ENCODE results near the gene SPATS2.
A peak's percentile ranks its signal among the peaks of the same experiment; 100 is the strongest.

SPATS2 gene

GRCh38 chr12:49335955-49336644 is 31.2 kb upstream of the SPATS2 start:
- no peak for DNase-seq (ENCODE audit: low read depth in 2 of 2)

- peak; percentile 72 to 73 for DNase-seq (ENCODE audit: low read depth in 2 of 2)
These were observed 30.3 kb upstream of the SPATS2 start, which contains the start of gene C1QL4 for GRCh38 chr12:49336645-49337584. Gene C1QL4, minus strand, starts transcription at chr12:49337188. Its CDS starts 711 bp downstream, at chr12:49336477.

- DNase-seq (ENCODE audit: low read depth in 2 of 2), result no peak
These were observed 28.3 kb upstream of the SPATS2 start for GRCh38 chr12:49338830-49339463.

GRCh38 chr12:49339464-49339861 is 27.8 kb upstream of the SPATS2 start:
- DNase-seq (ENCODE audit: low read depth in 2 of 2), result no peak

- DNase-seq (ENCODE audit: low read depth in 2 of 2), result no peak
These were observed 27.0 kb upstream of the SPATS2 start for GRCh38 chr12:49340095-49340870.

GRCh38 chr12:49340971-49341776 is 26.1 kb upstream of the SPATS2 start:
- no peak for DNase-seq (ENCODE audit: low read depth in 2 of 2)

- DNase-seq (ENCODE audit: low read depth in 2 of 2), result no peak
These were observed 25.5 kb upstream of the SPATS2 start for GRCh38 chr12:49341777-49342065.

GRCh38 chr12:49342066-49342913 is 25.0 kb upstream of the SPATS2 start:
- no peak for DNase-seq (ENCODE audit: low read depth in 2 of 2)

- DNase-seq (ENCODE audit: low read depth in 2 of 2), result peak in 1 of 2 donors; percentile 51
These were observed 24.1 kb upstream of the SPATS2 start for GRCh38 chr12:49342914-49343731.

- DNase-seq (ENCODE audit: low read depth in 2 of 2), result no peak
These were observed 22.7 kb upstream of the SPATS2 start for GRCh38 chr12:49344486-49345050.

- no peak for DNase-seq (ENCODE audit: low read depth in 2 of 2)
These were observed 22.0 kb upstream of the SPATS2 start for GRCh38 chr12:49345051-49345824.

GRCh38 chr12:49345825-49346658 is 21.2 kb upstream of the SPATS2 start:
- DNase-seq (ENCODE audit: low read depth in 2 of 2), result no peak

- DNase-seq (ENCODE audit: low read depth in 2 of 2), result no peak
These were observed 20.5 kb upstream of the SPATS2 start, which contains the start of gene DNAJC22 for GRCh38 chr12:49346659-49347310. Gene DNAJC22, plus strand, starts transcription at chr12:49346888. Its CDS starts 1,985 bp downstream, at chr12:49348873.

- peak in 1 of 2 donors; percentile 55 for DNase-seq (ENCODE audit: low read depth in 2 of 2)
These were observed 19.7 kb upstream of the SPATS2 start for GRCh38 chr12:49347311-49348193.

GRCh38 chr12:49348781-49349180 is 18.5 kb upstream of the SPATS2 start:
- no peak for DNase-seq (ENCODE audit: low read depth in 2 of 2)
